Ishikawa (cell line): ENCODE measurements around the gene TLE1.

Experiments used
- CEBPB ChIP-seq: IDR thresholded peaks from 2 replicates; pipeline ENCODE4 v1.6.1; 2012
- CREB1 ChIP-seq: IDR thresholded peaks from 2 replicates; pipeline ENCODE4 v1.6.1; 2012; ENCODE audit warnings: low read depth
- EP300 ChIP-seq: IDR thresholded peaks from 2 replicates; pipeline ENCODE4 v1.6.1; 2012; ENCODE audit warnings: borderline replicate concordance
- FOXM1 ChIP-seq: IDR thresholded peaks from 2 replicates; pipeline ENCODE4 v1.6.1; 2012; ENCODE audit warnings: low read depth, borderline replicate concordance
- MAX ChIP-seq: IDR thresholded peaks from 2 replicates; pipeline ENCODE4 v1.6.1; 2012
- NFIC ChIP-seq: IDR thresholded peaks from 2 replicates; pipeline ENCODE4 v1.6.1; 2012
- TAF1 ChIP-seq: IDR thresholded peaks from 2 replicates; pipeline ENCODE4 v1.6.1; 2012; ENCODE audit warnings: low read depth, mild to moderate bottlenecking
- YY1 ChIP-seq: IDR thresholded peaks from 2 replicates; pipeline ENCODE4 v1.6.1; 2012; ENCODE audit warnings: low read depth
- TF ChIP-seq, protein P1 (sequence below): IDR thresholded peaks from 2 replicates; pipeline ENCODE4 v1.6.1; 2012; ENCODE audit warnings: low read depth, mild to moderate bottlenecking

- TF ChIP-seq YY1, result no peak
- TF ChIP-seq NFIC, result no peak
- TF ChIP-seq, protein P1, sequence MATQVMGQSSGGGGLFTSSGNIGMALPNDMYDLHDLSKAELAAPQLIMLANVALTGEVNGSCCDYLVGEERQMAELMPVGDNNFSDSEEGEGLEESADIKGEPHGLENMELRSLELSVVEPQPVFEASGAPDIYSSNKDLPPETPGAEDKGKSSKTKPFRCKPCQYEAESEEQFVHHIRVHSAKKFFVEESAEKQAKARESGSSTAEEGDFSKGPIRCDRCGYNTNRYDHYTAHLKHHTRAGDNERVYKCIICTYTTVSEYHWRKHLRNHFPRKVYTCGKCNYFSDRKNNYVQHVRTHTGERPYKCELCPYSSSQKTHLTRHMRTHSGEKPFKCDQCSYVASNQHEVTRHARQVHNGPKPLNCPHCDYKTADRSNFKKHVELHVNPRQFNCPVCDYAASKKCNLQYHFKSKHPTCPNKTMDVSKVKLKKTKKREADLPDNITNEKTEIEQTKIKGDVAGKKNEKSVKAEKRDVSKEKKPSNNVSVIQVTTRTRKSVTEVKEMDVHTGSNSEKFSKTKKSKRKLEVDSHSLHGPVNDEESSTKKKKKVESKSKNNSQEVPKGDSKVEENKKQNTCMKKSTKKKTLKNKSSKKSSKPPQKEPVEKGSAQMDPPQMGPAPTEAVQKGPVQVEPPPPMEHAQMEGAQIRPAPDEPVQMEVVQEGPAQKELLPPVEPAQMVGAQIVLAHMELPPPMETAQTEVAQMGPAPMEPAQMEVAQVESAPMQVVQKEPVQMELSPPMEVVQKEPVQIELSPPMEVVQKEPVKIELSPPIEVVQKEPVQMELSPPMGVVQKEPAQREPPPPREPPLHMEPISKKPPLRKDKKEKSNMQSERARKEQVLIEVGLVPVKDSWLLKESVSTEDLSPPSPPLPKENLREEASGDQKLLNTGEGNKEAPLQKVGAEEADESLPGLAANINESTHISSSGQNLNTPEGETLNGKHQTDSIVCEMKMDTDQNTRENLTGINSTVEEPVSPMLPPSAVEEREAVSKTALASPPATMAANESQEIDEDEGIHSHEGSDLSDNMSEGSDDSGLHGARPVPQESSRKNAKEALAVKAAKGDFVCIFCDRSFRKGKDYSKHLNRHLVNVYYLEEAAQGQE, result no peak
- TF ChIP-seq EP300, result no peak
- no peak for TF ChIP-seq TAF1
- TF ChIP-seq CREB1, result no peak
- TF ChIP-seq FOXM1, result no peak
- TF ChIP-seq MAX, result no peak
- no peak for TF ChIP-seq CEBPB
These were observed 93.3 kb downstream of the TLE1 start for GRCh38 chr9:81595887-81596543.
